H1 (cell line): Measurements from ENCODE around the gene ARID1B. TPM values are rescaled to one million over a fixed set of nuclear protein-coding genes. Genes with fewer than 3 reads are reported as not detected.

ENCODE experiments used
- KDM5A ChIP-seq: fragments of 200-600 bp; IDR thresholded peaks from 2 replicates; pipeline ENCODE4 v1.7.1; 2012; ENCODE audit warnings: mild to moderate bottlenecking, low read length, inconsistent platforms, mixed read lengths
- PHF8 ChIP-seq: fragments of 200-600 bp; sonication (generic); conservative IDR thresholded peaks from 2 replicates; pipeline ENCODE4 v1.7.1; 2012; ENCODE audit warnings: low read depth, mild to moderate bottlenecking, inconsistent platforms, low read length, moderate library complexity
- SP4 ChIP-seq: IDR thresholded peaks from 2 replicates; pipeline ENCODE4 v1.6.1; 2012; ENCODE audit warnings: low read length, inconsistent platforms
- polyA plus RNA-seq, 7 experiments: library from polyadenylated mRNA; depleted of rRNA in 3 of 7; stranded (reverse) in 5 of 7; unstranded in 2 of 7; fragments of >200 nt in 5 of 7; fragments of 200-250 nt in 2 of 7; gene quantifications; 1 replicate in 5 of 7; 2 replicates in 1 of 7; 4 replicates in 1 of 7; pipeline versions ENCODE4 v1.2.1 to v1.2.3, GENCODE V29; 2011 to 2013; ENCODE audit warnings: missing spikeins in 2 of 7, mixed read lengths in 2 of 7
- total RNA-seq: library from RNA; stranded (reverse); fragmentation: NEBNext Ultra II Directional; extraction: Animal tissue kit (Norgen Biotek cat#: 25700); gene quantifications from 2 replicates; pipeline ENCODE4 v1.2.1, GENCODE V29; 2021

The ARID1B gene
- total and polyA plus RNA-seq, 2 of the 8 experiments (the other 6 are each of a cell fraction or from before 2014, with no cell fraction given) = 24.3 to 70.3 TPM

DNA sequence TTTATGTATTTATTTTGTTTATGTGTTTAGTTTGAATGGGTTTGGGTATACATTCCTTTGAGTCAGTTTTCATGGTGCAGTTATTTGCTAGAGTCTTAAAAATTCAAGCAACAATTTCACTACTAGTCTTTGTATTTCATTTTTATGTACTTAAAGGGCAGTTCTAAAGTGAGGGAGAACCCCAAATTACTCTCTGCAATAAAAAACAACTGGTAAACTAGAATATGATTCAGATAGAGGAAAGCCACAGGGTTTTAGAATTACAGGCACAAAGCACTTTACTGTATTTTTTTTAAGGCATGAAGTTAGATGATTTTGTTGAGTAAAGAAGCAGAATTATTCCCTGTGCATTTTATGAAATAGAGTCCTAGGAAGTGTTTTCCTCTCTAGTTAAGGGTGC lies 183.3 kb downstream of the ARID1B start (continued):
- TF ChIP-seq PHF8 (no peak), KDM5A (no peak), SP4 (no peak)
